ENCODE data around the gene RRN3.
"Not testable (repeated sequence)": the region's sequence is repeated elsewhere in the genome, so short reads cannot be mapped to it uniquely, and the experiment has no call there.

The RRN3 gene

GRCh38 chr16:15093955-15094827, at the start of gene RRN3:
Gene RRN3 (minus strand): TSS chr16:15094272. CDS start chr16:15094233, 39 bp downstream.
- peak; percentile 81 to 93 for DNase-seq

GRCh38 chr16:15143601-15144091, 49.6 kb upstream of the RRN3 start:
- DNase-seq: not testable (repeated sequence)

- not testable (repeated sequence) for DNase-seq
These were observed 49.0 kb upstream of the RRN3 start for GRCh38 chr16:15142891-15143600.

GRCh38 chr16:15142107-15142890, 48.2 kb upstream of the RRN3 start:
- DNase-seq: not testable (repeated sequence)

- DNase-seq: no peak
These were observed 47.5 kb upstream of the RRN3 start for GRCh38 chr16:15141586-15141985.

- DNase-seq: not testable (repeated sequence)
These were observed 46.6 kb upstream of the RRN3 start for GRCh38 chr16:15140444-15141365.

GRCh38 chr16:15137514-15137913, 43.4 kb upstream of the RRN3 start:
- DNase-seq: not testable (repeated sequence)

GRCh38 chr16:15135483-15136360, 41.6 kb upstream of the RRN3 start:
- not testable (repeated sequence) for DNase-seq

- not testable (repeated sequence) for DNase-seq
These were observed 40.8 kb upstream of the RRN3 start for GRCh38 chr16:15134752-15135482.

GRCh38 chr16:15133554-15133953, 39.5 kb upstream of the RRN3 start:
- not testable (repeated sequence) for DNase-seq

GRCh38 chr16:15132719-15133428, 38.8 kb upstream of the RRN3 start:
- DNase-seq: not testable (repeated sequence)

- not testable (repeated sequence) for DNase-seq
These were observed 37.0 kb upstream of the RRN3 start for GRCh38 chr16:15130943-15131700.

GRCh38 chr16:15130256-15130932, 36.3 kb upstream of the RRN3 start:
- DNase-seq: not testable (repeated sequence)

GRCh38 chr16:15127641-15128425, 33.8 kb upstream of the RRN3 start:
- DNase-seq: not testable (repeated sequence)

- DNase-seq: not testable (repeated sequence)
These were observed 6.4 kb upstream of the RRN3 start for GRCh38 chr16:15100372-15100987.

- DNase-seq: not testable (repeated sequence)
These were observed 5.4 kb upstream of the RRN3 start for GRCh38 chr16:15099366-15099909.
